Measurements from ENCODE around the gene DAB1. TPM values are rescaled to one million over a fixed set of nuclear protein-coding genes. Genes with fewer than 3 reads are reported as not detected.

The DAB1 gene
- polyA plus RNA-seq, 12 donors: 1.7 to 8.2 (median 2.7) TPM; not detected in 1

GRCh38 chr1:57024855-57025254, 399.0 kb downstream of the DAB1 start:
- DNase-seq: no peak

- DNase-seq: no peak
Observed at GRCh38 chr1:57024428-57024827, 399.4 kb downstream of the DAB1 start.

GRCh38 chr1:57020216-57020615, 403.6 kb downstream of the DAB1 start:
- no peak for DNase-seq

- DNase-seq: no peak
Observed at GRCh38 chr1:57019236-57019839, 404.5 kb downstream of the DAB1 start.

GRCh38 chr1:57018119-57018518, 405.7 kb downstream of the DAB1 start:
- DNase-seq: no peak

- DNase-seq: no peak
Observed at GRCh38 chr1:57017717-57018116, 406.1 kb downstream of the DAB1 start.

GRCh38 chr1:57017200-57017599, 406.7 kb downstream of the DAB1 start:
- no peak for DNase-seq

GRCh38 chr1:57015071-57015470, 408.8 kb downstream of the DAB1 start:
- DNase-seq: no peak

- DNase-seq: no peak
Observed at GRCh38 chr1:57013522-57013921, 410.3 kb downstream of the DAB1 start.

- DNase-seq: no peak
Observed at GRCh38 chr1:57012315-57012714, 411.5 kb downstream of the DAB1 start.

GRCh38 chr1:57010511-57010910, 413.3 kb downstream of the DAB1 start:
- no peak for DNase-seq

GRCh38 chr1:57007948-57008347, 415.9 kb downstream of the DAB1 start:
- DNase-seq: no peak

GRCh38 chr1:57007472-57007871, 416.4 kb downstream of the DAB1 start:
- no peak for DNase-seq

- DNase-seq: no peak
Observed at GRCh38 chr1:57003398-57004139, 420.3 kb downstream of the DAB1 start.

GRCh38 chr1:56995414-56996100, 428.3 kb downstream of the DAB1 start:
- DNase-seq: no peak

- no peak for DNase-seq
Observed at GRCh38 chr1:56993475-56993874, 430.4 kb downstream of the DAB1 start.

- no peak for DNase-seq
Observed at GRCh38 chr1:56992318-56993125, 431.3 kb downstream of the DAB1 start.

GRCh38 chr1:56991576-56991975, 432.3 kb downstream of the DAB1 start:
- DNase-seq: no peak

- DNase-seq: no peak
Observed at GRCh38 chr1:56986397-56986796, 437.5 kb downstream of the DAB1 start.

GRCh38 chr1:56985857-56986256, 438.0 kb downstream of the DAB1 start:
- DNase-seq: no peak

- DNase-seq: no peak
Observed at GRCh38 chr1:56983484-56983883, 440.4 kb downstream of the DAB1 start.

Data from muscle of arm (tissue), 12 donors.